Neural cell (in vitro differentiated cells): ENCODE measurements around the gene CRACDL. TPM values are rescaled to one million over a fixed set of nuclear protein-coding genes. Genes with fewer than 3 reads are reported as not detected.

Experiments
- H2AFZ ChIP-seq: fragments of 200-600, 300-800 bp; sonication (generic), shearing (Covaris generic); 2 replicates; pipeline ENCODE4 v1.6.0; 2014; ENCODE audit warnings: low read depth, mild to moderate bottlenecking, antibody characterized with exemption, low read length, moderate library complexity
- H3F3A ChIP-seq: fragments of 200-600 bp; shearing (Covaris generic); 2 replicates; pipeline ENCODE4 v1.6.1; 2016; ENCODE audit warnings: mild to moderate bottlenecking, moderate library complexity, mixed read lengths, antibody characterized with exemption, low read length; ENCODE audit not compliant: insufficient read depth, poor library complexity, severe bottlenecking
- H3K27ac ChIP-seq: fragments of 200-600, 300-800 bp; sonication (generic), shearing (Covaris generic); 2 replicates; pipeline ENCODE4 v1.5.1; 2014; ENCODE audit warnings: mild to moderate bottlenecking, low read length, moderate library complexity
- H3K27me3 ChIP-seq: fragments of 300-800, 200-600 bp; sonication (generic), shearing (Covaris generic); 2 replicates; pipeline ENCODE4 v1.6.0; 2014; ENCODE audit warnings: mild to moderate bottlenecking, low read depth, low read length, moderate library complexity; ENCODE audit not compliant: insufficient read depth
- H3K36me3 ChIP-seq: fragments of 300-800, 200-600 bp; sonication (generic), shearing (Covaris generic); 2 replicates; pipeline ENCODE4 v1.5.1; 2014; ENCODE audit warnings: mild to moderate bottlenecking, antibody characterized with exemption, low read length, moderate library complexity; ENCODE audit not compliant: insufficient read depth
- H3K4me2 ChIP-seq: fragments of 300-800, 200-600 bp; sonication (generic), shearing (Covaris generic); 2 replicates; pipeline ENCODE4 v1.6.0; 2014; ENCODE audit warnings: mild to moderate bottlenecking, low read length
- H3K4me3 ChIP-seq: fragments of 300-800, 200-600 bp; sonication (generic), shearing (Covaris generic); 2 replicates; pipeline ENCODE4 v1.5.1; 2014; ENCODE audit warnings: mild to moderate bottlenecking, low read length, moderate library complexity
- H3K79me2 ChIP-seq: fragments of 200-600 bp; shearing (Covaris generic); replicated peaks from 2 replicates; pipeline ENCODE4 v1.6.0; 2014; ENCODE audit warnings: mild to moderate bottlenecking, low read length, moderate library complexity; ENCODE audit not compliant: insufficient read depth
- H3K9ac ChIP-seq: fragments of 300-800, 200-600 bp; sonication (generic), shearing (Covaris generic); 2 replicates; pipeline ENCODE4 v1.6.1; 2016; ENCODE audit warnings: mild to moderate bottlenecking, low read length, mixed read lengths
- H3K9me2 ChIP-seq: fragments of 200-600 bp; shearing (Covaris generic); 2 replicates; pipeline ENCODE4 v1.6.1; 2016; ENCODE audit warnings: mild to moderate bottlenecking, low read length, mixed read lengths; ENCODE audit not compliant: insufficient read depth
- H3K9me3 ChIP-seq: fragments of 200-600, 300-800 bp; sonication (generic), shearing (Covaris generic); 2 replicates; pipeline ENCODE4 v1.6.1; 2016; ENCODE audit warnings: mild to moderate bottlenecking, mixed run types, low read length, moderate library complexity, mixed read lengths
- H4K20me1 ChIP-seq: fragments of 200-600 bp; shearing (Covaris generic); 2 replicates; pipeline ENCODE4 v1.6.1; 2016; ENCODE audit warnings: mild to moderate bottlenecking, mixed run types; ENCODE audit not compliant: insufficient read depth
- CTCF ChIP-seq: fragments of 450-650 bp; IDR thresholded peaks from 2 replicates; pipeline ENCODE4 v1.5.1; 2014; ENCODE audit warnings: antibody characterized with exemption, mild to moderate bottlenecking, moderate library complexity; ENCODE audit not compliant: poor library complexity, severe bottlenecking
- EP300 ChIP-seq: fragments of 450-650 bp; conservative IDR thresholded peaks from 2 replicates; pipeline ENCODE4 v1.6.1; 2014; ENCODE audit warnings: antibody characterized with exemption, mild to moderate bottlenecking, moderate library complexity; ENCODE audit not compliant: poor library complexity, severe bottlenecking
- EZH2 ChIP-seq: fragments of 200-600, 300-800 bp; shearing (Covaris generic), sonication (generic); IDR thresholded peaks from 2 replicates; pipeline ENCODE4 v1.6.1; 2014; ENCODE audit warnings: antibody characterized with exemption, low read length, borderline replicate concordance, mild to moderate bottlenecking; ENCODE audit not compliant: insufficient read depth, poor library complexity, severe bottlenecking
- MXI1 ChIP-seq: fragments of 450-650 bp; conservative IDR thresholded peaks from 2 replicates; pipeline ENCODE4 v1.6.1; 2014; ENCODE audit warnings: antibody characterized with exemption, mild to moderate bottlenecking; ENCODE audit not compliant: poor library complexity, severe bottlenecking
- POLR2AphosphoS5 ChIP-seq: IDR thresholded peaks from 2 replicates; pipeline ENCODE4 v1.6.1; 2012
- RAD21 ChIP-seq: fragments of 450-650 bp; conservative IDR thresholded peaks from 2 replicates; pipeline ENCODE4 v1.6.1; 2014; ENCODE audit warnings: antibody characterized with exemption, mild to moderate bottlenecking, moderate library complexity
- REST ChIP-seq: IDR thresholded peaks from 2 replicates; pipeline ENCODE4 v1.6.1; 2012; ENCODE audit warnings: borderline replicate concordance
- SMC3 ChIP-seq: fragments of 450-650 bp; conservative IDR thresholded peaks from 2 replicates; pipeline ENCODE4 v1.6.1; 2014; ENCODE audit warnings: antibody characterized with exemption, mild to moderate bottlenecking, moderate library complexity; ENCODE audit not compliant: poor library complexity
- TAF1 ChIP-seq: IDR thresholded peaks from 2 replicates; pipeline ENCODE4 v1.6.1; 2012; ENCODE audit warnings: low read depth
- polyA plus RNA-seq: library from polyadenylated mRNA; depleted of rRNA; stranded (reverse); fragments of >200 nt; gene quantifications from 2 replicates; pipeline ENCODE4 v1.2.3, GENCODE V29; 2014

CRACDL gene
- polyA plus RNA-seq, 1 donor from 2014 or later = 0.85 TPM

- TF ChIP-seq EZH2 (no peak), MXI1 (no peak), TAF1 (no peak), SMC3 (no peak), POLR2AphosphoS5 (no peak), EP300 (no peak), CTCF (no peak), REST (no peak), RAD21 (no peak)
- Histone ChIP-seq H3K36me3 (no peaks in the 10 kb centered on the region), H3K27me3 (no peaks in the 10 kb centered on the region), H3K79me2 (no peaks in the 10 kb centered on the region), H2AFZ (no peak overlapping the region), H4K20me1 (no peaks in the 10 kb centered on the region), H3K9me3 (no peaks in the 10 kb centered on the region), H3K9me2 (no peaks in the 10 kb centered on the region), H3K9ac (no peak overlapping the region), H3K4me2 (no peak overlapping the region), H3K4me3 (no peak overlapping the region), H3F3A (no peaks in the 10 kb centered on the region), H3K27ac (no peak overlapping the region)
These were observed 66.8 kb downstream of the CRACDL start for GRCh38 chr2:98869272-98869641.

- TF ChIP-seq EP300 (no peak), MXI1 (no peak), REST (no peak)
These were observed 67.3 kb downstream of the CRACDL start for GRCh38 chr2:98868548-98869271.

More at GRCh38 chr2:98868548-98869271, 67.3 kb downstream of the CRACDL start:
- Histone ChIP-seq H3K4me3 (no peak overlapping the region), H3K9ac (no peak overlapping the region), H3K36me3 (no peaks in the 10 kb centered on the region), H3K4me2 (no peak overlapping the region), H4K20me1 (no peaks in the 10 kb centered on the region), H3K79me2 (no peaks in the 10 kb centered on the region), H2AFZ (no peak overlapping the region), H3K9me2 (no peaks in the 10 kb centered on the region), H3K27ac (no peak overlapping the region), H3F3A (no peaks in the 10 kb centered on the region), H3K27me3 (no peaks in the 10 kb centered on the region), H3K9me3 (no peaks in the 10 kb centered on the region)
